HCT116 (cell line): ENCODE measurements around the gene STK39. TPM values are rescaled to one million over a fixed set of nuclear protein-coding genes. Genes with fewer than 3 reads are reported as not detected.

Experiments used
- ATAC-seq: fragments of 200-7000 bp; cut with Tn5 transposase; 2 replicates; pipeline ENCODE4 v1.9.1; 2020; ENCODE audit warnings: mild to moderate bottlenecking, moderate library complexity
- BruUV-seq: library from RNA; stranded (reverse); fragments of 400-500 nt; replicated peaks from 2 replicates; lab custom pipeline; 2021; lab: Mats Ljungman, UMichigan
- CTCF ChIA-PET: fragments of 300-600 bp; sonication (Branson Sonifier 250); formaldehyde crosslinking; loops from one replicate; lab custom pipeline; 2021; ENCODE audit warnings: antibody characterized with exemption; lab: Charles Lee
- POLR2A ChIA-PET: fragments of 300-600, 350-600 bp; sonication (Branson Sonifier 250); formaldehyde crosslinking; loops from one replicate; lab custom pipeline; 2021; ENCODE audit warnings: antibody characterized with exemption; lab: Charles Lee
- RAD21 ChIA-PET, 2 experiments: fragments of 300-600 bp; sonication (Branson Sonifier 250); formaldehyde crosslinking; loops; one replicate each; lab custom pipeline; 2023; ENCODE audit warnings: low total read pairs in 2 of 2; ENCODE audit not compliant: uncharacterized antibody in 2 of 2, unreplicated experiment in 2 of 2, low non-redundant PET in 1 of 2; lab: Charles Lee
- DNase-seq: peaks from one replicate; pipeline ENCODE4 v3.0.0-alpha.2; 2010; ENCODE audit warnings: low read depth, low spot score
- H2AFZ ChIP-seq: fragments of 200-600 bp; shearing (Covaris generic), sonication (generic); 2 replicates; pipeline ENCODE4 v1.6.1; 2017; ENCODE audit warnings: low read depth, mixed run types, mixed read lengths, antibody characterized with exemption, low read length; ENCODE audit not compliant: poor library complexity, severe bottlenecking
- H3K27ac ChIP-seq: 2 replicates; pipeline ENCODE4 v1.5.1; 2012; ENCODE audit warnings: low read depth, low read length
- H3K27me3 ChIP-seq: fragments of 200-600 bp; sonication (generic); 2 replicates; pipeline ENCODE4 v1.6.1; 2016; ENCODE audit warnings: mixed run types, low read length, mixed read lengths; ENCODE audit not compliant: insufficient read depth
- H3K36me3 ChIP-seq, 2 experiments: fragments of 200-500 bp in 1 of 2; fragments of 200-600 bp in 1 of 2; sonication (Bioruptor generic) in 1 of 2; sonication (generic) in 1 of 2; 2 replicates each; pipeline versions ENCODE4 v1.5.1 to v1.6.1; 2014 to 2016; ENCODE audit warnings: low read length in 2 of 2, inconsistent platforms in 1 of 2, mixed read lengths in 1 of 2, mixed run types in 1 of 2; ENCODE audit not compliant: insufficient read depth in 2 of 2, control insufficient read depth in 1 of 2
- H3K4me1 ChIP-seq, 2 experiments: fragments of 200-600 bp in 1 of 2; sonication (generic) in 1 of 2; 2 replicates each; pipeline versions ENCODE4 v1.5.1 to v1.6.1; 2012 to 2017; ENCODE audit warnings: low read length in 2 of 2, inconsistent platforms in 1 of 2, mild to moderate bottlenecking in 1 of 2, mixed read lengths in 1 of 2, mixed run types in 1 of 2, moderate library complexity in 1 of 2; ENCODE audit not compliant: insufficient read depth in 2 of 2, control insufficient read depth in 1 of 2
- H3K4me2 ChIP-seq: fragments of 200-600 bp; sonication (generic); 2 replicates; pipeline ENCODE4 v1.6.1; 2017; ENCODE audit warnings: mixed run types, low read length, mixed read lengths
- H3K4me3 ChIP-seq, 2 experiments: fragments of 200-600 bp in 1 of 2; sonication (generic) in 1 of 2; replicated peaks in 1 of 2; 2 replicates each; pipeline ENCODE4 v1.5.1; 2011 to 2016; ENCODE audit warnings: low read length in 2 of 2, control low read depth in 1 of 2, low read depth in 1 of 2, mild to moderate bottlenecking in 1 of 2, mixed read lengths in 1 of 2, mixed run types in 1 of 2
- H3K79me2 ChIP-seq: fragments of 200-600 bp; sonication (generic); 2 replicates; pipeline ENCODE4 v1.6.1; 2017; ENCODE audit warnings: mild to moderate bottlenecking, mixed run types, low read length, moderate library complexity, mixed read lengths; ENCODE audit not compliant: insufficient read depth
- H3K9ac ChIP-seq: fragments of 200-600 bp; sonication (generic); 2 replicates; pipeline ENCODE4 v1.6.1; 2016; ENCODE audit warnings: low read length, mixed read lengths
- H3K9me2 ChIP-seq: fragments of 200-600 bp; sonication (generic), shearing (Covaris generic); 2 replicates; pipeline ENCODE4 v1.6.1; 2017; ENCODE audit warnings: mixed run types, mild to moderate bottlenecking, moderate library complexity; ENCODE audit not compliant: insufficient read depth
- H3K9me3 ChIP-seq, 2 experiments: fragments of 200-500 bp in 1 of 2; fragments of 200-600 bp in 1 of 2; sonication (Bioruptor generic) in 1 of 2; sonication (generic) in 1 of 2; 2 replicates each; pipeline ENCODE4 v1.6.1; 2014 to 2017; ENCODE audit warnings: low read length in 2 of 2, mixed read lengths in 2 of 2, inconsistent platforms in 1 of 2, low read depth in 1 of 2, mild to moderate bottlenecking in 1 of 2, mixed run types in 1 of 2, moderate library complexity in 1 of 2; ENCODE audit not compliant: control insufficient read depth in 1 of 2, insufficient read depth in 1 of 2
- H4K20me1 ChIP-seq: fragments of 200-600 bp; sonication (generic), shearing (Covaris generic); 2 replicates; pipeline ENCODE4 v1.6.1; 2017; ENCODE audit warnings: mixed run types, mild to moderate bottlenecking, moderate library complexity; ENCODE audit not compliant: insufficient read depth
- EGR1 ChIP-seq: IDR thresholded peaks from 2 replicates; pipeline ENCODE4 v1.6.1; 2012; ENCODE audit warnings: low read depth
- ELF1 ChIP-seq: IDR thresholded peaks from 2 replicates; pipeline ENCODE4 v1.6.1; 2012; ENCODE audit warnings: low read depth, borderline replicate concordance
- EZH2 ChIP-seq: fragments of 200-600 bp; sonication (generic); IDR thresholded peaks from 2 replicates; pipeline ENCODE4 v1.6.1; 2017; ENCODE audit warnings: antibody characterized with exemption, mixed run types
- MAX ChIP-seq: IDR thresholded peaks from 2 replicates; pipeline ENCODE4 v1.6.1; 2012
- REST ChIP-seq: IDR thresholded peaks from 2 replicates; pipeline ENCODE4 v1.6.1; 2012; ENCODE audit warnings: low read depth
- SIN3A ChIP-seq: IDR thresholded peaks from 2 replicates; pipeline ENCODE4 v1.6.1; 2012; ENCODE audit warnings: low read depth
- SP1 ChIP-seq: IDR thresholded peaks from 2 replicates; pipeline ENCODE4 v1.6.1; 2012; ENCODE audit warnings: low read depth
- ZFX ChIP-seq: fragments of 450-650 bp; IDR thresholded peaks from 2 replicates; pipeline ENCODE4 v1.6.1; 2017
- ZNF274 ChIP-seq: fragments of 200-500 bp; sonication (Bioruptor generic); IDR thresholded peaks from 2 replicates; pipeline ENCODE4 v1.6.1; 2014; ENCODE audit warnings: mild to moderate bottlenecking, low read depth, low read length, inconsistent platforms
- intact Hi-C: fragments of 100-400 bp; cut with micrococcal nuclease; formaldehyde crosslinking; loops from 2 replicates; pipeline ENCODE4 v1.10.0; 2022
- total RNA-seq: library from RNA; stranded (reverse); gene quantifications from one replicate; pipeline ENCODE4 v1.2.1, GENCODE V29; 2021; ENCODE audit not compliant: unreplicated experiment

STK39 gene
- total RNA-seq, 1 experiment from 2014 or later, result 118 TPM

- no peak for TF ChIP-seq MAX
- no peak for TF ChIP-seq EGR1
- no peak for TF ChIP-seq EZH2
- no peak for TF ChIP-seq ZNF274
- no peak for TF ChIP-seq SIN3A
- no peak for TF ChIP-seq ZFX
- TF ChIP-seq, all 23 proteins: peak for 0
These were observed 255.1 kb downstream of the STK39 start (continued) for GRCh38 chr2:167992278-167992677.

GRCh38 chr2:167990062-167990461 lies 257.3 kb downstream of the STK39 start:
- Histone ChIP-seq H3K36me3 (0 out of 4 replicates have a peak, but pooled peaks cover 0 to 7% of the 10 kb centered on the region in 2 experiments), H4K20me1 (no peaks in the 10 kb centered on the region; the same call in 1 of the 2 replicates), H2AFZ (no peak overlapping the region), H3K9ac (no peak overlapping the region), H3K9me2 (no peaks in the 10 kb centered on the region), H3K27me3 (no peaks in the 10 kb centered on the region), H3K4me3 (no peak overlapping the region), H3K9me3 (no peaks in the 10 kb centered on the region), H3K27ac (no peak overlapping the region), H3K4me2 (no peak overlapping the region), H3K79me2 (peaks cover 3% of the 10 kb centered on the region; the same call in 1 of the 2 replicates), H3K4me1 (no peaks in the 10 kb centered on the region)
- DNase-seq (no peak), ATAC-seq (no peak)
- intact Hi-C loops, result no loop called here
- ChIA-PET POLR2A (interaction anchor here (0.7 kb wide), 1 partner anchor 87 kb away, joined by 3 read pairs; no protein-coding TSS in a partner anchor), RAD21 (no interaction called here), CTCF (interaction anchor here (1.4 kb wide), 1 partner anchor 128 kb away, joined by 5 read pairs; no protein-coding TSS in a partner anchor)
- no TSS peak for BruUV-seq
- TF ChIP-seq EZH2 (no peak), SP1 (no peak), ELF1 (no peak), REST (no peak), ZFX (no peak)
